ENCODE data around the gene OTUD4. TPM values are rescaled to one million over a fixed set of nuclear protein-coding genes. Genes with fewer than 3 reads are reported as not detected.

The OTUD4 gene
- total RNA-seq, 2 donors from 2014 or later, result 26.7 to 33.2 TPM

DNA sequence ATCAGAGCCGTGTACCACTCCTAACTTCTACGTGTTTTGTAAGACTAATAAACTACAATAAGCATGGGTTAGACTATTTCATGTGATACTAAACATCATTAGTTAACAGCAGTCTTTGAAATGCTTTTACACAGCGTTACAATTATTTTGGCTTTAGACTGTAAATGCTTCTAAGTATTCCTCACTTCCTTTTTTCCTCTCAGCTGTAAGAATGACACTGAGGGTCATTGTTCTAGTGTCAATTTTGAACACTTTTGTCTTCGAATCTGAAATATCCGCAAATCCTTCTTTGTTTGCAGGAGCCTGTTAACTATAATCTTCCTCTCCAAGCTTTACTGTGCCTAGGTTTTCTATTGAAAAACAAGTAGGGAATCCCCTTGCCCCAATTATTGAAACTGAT lies 80.7 kb downstream of the OTUD4 start:
- Histone ChIP-seq H3K4me3 (no peak overlapping the region), H3K9me3 (no peaks in the 10 kb centered on the region), H3K36me3 (no peaks in the 10 kb centered on the region), H3K4me1 (peaks cover 7% of the 10 kb centered on the region), H3K9ac (ENCODE audit: low read depth in 2 of 2, low read length in 2 of 2) (no peak overlapping the region), H3K27ac (no peak overlapping the region), H3K27me3 (no peaks in the 10 kb centered on the region)
- intact Hi-C loops (cut with DNase I), result loop anchor here (10.0 kb wide), 1 partner anchor 65 kb away; no protein-coding TSS in a partner anchor
- TF ChIP-seq, protein P1, sequence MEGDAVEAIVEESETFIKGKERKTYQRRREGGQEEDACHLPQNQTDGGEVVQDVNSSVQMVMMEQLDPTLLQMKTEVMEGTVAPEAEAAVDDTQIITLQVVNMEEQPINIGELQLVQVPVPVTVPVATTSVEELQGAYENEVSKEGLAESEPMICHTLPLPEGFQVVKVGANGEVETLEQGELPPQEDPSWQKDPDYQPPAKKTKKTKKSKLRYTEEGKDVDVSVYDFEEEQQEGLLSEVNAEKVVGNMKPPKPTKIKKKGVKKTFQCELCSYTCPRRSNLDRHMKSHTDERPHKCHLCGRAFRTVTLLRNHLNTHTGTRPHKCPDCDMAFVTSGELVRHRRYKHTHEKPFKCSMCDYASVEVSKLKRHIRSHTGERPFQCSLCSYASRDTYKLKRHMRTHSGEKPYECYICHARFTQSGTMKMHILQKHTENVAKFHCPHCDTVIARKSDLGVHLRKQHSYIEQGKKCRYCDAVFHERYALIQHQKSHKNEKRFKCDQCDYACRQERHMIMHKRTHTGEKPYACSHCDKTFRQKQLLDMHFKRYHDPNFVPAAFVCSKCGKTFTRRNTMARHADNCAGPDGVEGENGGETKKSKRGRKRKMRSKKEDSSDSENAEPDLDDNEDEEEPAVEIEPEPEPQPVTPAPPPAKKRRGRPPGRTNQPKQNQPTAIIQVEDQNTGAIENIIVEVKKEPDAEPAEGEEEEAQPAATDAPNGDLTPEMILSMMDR (IDR thresholded peaks at IDR 0.05), result no peak
- DNase-seq, result no peak

DNA sequence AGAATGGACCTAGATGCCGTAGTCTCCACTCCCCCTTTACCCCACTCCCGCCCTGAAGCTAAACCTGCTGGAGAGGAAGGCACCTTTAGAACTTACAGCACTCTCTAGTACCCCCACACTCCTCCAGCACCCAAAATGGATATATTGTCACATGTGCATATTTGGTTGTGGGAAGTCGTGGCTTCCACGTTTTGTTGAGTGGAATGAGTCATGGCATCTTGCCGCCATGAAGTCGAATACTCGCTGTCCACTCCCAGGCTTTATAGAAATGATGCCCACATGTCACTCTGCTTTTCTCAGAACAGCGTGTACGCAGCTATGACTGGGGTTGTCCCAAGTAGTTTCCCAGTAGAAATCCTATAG lies 81.7 kb downstream of the OTUD4 start:
- Histone ChIP-seq H3K36me3 (no peaks in the 10 kb centered on the region), H3K4me3 (peak overlapping the region; percentile 86), H3K9me3 (no peaks in the 10 kb centered on the region), H3K27ac (peak overlapping the region; percentile 95), H3K27me3 (no peaks in the 10 kb centered on the region), H3K4me1 (peaks cover 7% of the 10 kb centered on the region), H3K9ac (ENCODE audit: low read depth in 2 of 2, low read length in 2 of 2) (peak overlapping the region; percentile 75 to 94)
- TF ChIP-seq, protein P1 (IDR thresholded peaks at IDR 0.05), result no peak
- peak; percentile 42 for DNase-seq
- intact Hi-C loops (cut with DNase I), result no loop called here

DNA sequence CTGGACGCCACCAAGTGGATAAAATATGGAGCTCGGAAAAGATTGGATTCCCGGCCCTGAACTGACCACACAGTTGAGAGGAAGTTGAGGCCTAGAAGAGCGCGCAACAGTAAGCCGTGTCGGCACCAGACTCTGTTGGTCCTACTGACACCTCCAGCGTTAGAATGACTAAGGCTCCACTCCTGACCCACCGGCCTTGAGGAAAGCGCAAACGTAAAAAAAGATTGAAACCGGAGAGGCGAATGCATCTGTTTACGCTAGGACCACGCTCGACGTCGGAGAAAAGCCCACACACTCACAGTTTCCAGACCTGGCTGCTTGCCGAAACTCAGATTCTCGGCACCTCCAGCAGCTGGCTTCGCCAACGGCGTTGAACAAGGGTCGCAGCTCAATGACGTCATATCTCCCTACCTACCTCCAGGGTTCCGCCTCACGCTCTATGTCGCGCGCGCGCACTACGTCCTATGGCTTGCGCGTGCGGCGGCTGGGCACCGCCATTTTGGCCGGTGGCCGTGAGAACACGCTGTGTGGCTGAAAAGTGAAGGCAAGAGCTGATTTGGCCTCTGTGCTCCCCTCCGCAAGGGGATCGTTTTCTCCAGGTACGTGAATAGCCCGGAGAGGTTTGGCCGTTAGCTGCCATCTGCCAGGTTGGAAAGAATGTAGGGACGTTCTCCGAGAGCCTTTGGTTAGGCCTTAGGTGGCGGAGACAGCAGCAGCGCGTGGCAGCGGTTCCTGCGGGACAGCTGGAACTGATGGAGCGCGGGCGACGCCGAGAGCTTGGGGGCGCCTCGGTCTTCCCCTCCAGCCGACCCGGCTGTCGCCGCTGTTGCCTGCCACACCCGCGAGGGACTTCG lies 82.3 kb downstream of the OTUD4 start, which contains the start of the genes ABCE1 and ANAPC10:
TSS of gene ABCE1 (plus strand) at position 491 of the 854 bp plus-strand sequence. CDS start 6,102 bp downstream, outside the sequence.
TSS of gene ANAPC10 (minus strand) at position 376 of the 854 bp plus-strand sequence. CDS start 2,097 bp downstream, outside the sequence.
- Histone ChIP-seq H3K27me3 (no peaks in the 10 kb centered on the region), H3K36me3 (no peaks in the 10 kb centered on the region), H3K9ac (ENCODE audit: low read depth in 2 of 2, low read length in 2 of 2) (peak within 1 kb of the TSS; percentile 75 to 94), H3K27ac (peak within 1 kb of the TSS; percentile 95), H3K4me1 (peaks cover 7% of the 10 kb centered on the region), H3K4me3 (peak within 1 kb of the TSS; percentile 86), H3K9me3 (no peaks in the 10 kb centered on the region)
- intact Hi-C loops (cut with DNase I), result no loop called here
- peak; percentile 96 for DNase-seq
- TF ChIP-seq, protein P1 (IDR thresholded peaks at IDR 0.05), result no peak

DNA sequence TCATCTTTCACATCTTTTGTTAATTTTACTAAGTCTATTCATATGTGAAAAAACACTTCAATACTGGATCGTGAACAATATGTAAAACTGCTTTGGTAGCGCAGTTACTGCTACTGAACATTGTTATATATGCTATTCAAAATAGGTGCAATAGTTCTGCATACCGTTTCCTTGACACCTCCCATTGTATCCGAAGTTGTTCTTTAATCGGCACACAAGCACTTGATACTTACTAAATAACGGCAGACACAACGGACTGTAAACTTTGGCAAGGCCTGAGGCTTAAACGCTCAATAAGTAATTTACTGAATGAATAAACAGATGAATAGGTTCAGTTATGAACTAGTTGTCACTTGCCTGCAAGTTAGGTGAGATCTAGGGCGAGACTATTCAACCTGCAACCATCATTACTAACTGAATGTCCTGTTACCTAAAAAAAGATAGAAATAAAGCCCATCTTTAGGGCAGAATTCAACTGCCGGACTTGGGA lies 83.0 kb downstream of the OTUD4 start:
- intact Hi-C loops (cut with DNase I), result no loop called here
- peak; percentile 18 for DNase-seq
- H3K4me1 ChIP-seq, result peaks cover 7% of the 10 kb centered on the region

DNA sequence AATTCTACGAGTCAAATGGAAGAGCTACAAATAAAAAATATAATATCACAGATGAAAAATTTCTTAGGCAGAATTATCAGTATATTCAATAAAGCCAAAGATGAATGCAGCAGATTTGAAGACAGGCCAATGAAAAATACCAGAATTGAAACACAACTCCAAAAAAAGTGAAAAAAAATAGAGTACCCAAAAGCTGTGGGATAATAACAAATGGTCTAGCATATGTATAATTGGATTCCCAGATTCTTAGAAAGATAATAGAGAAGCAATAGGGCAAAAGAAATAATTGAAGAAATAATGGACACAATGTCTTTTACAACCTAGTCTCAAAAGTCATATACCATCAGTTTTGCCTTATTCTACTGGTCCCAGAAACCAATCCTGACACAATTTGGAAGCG lies 86.8 kb downstream of the OTUD4 start:
- H3K36me3 ChIP-seq, result no peaks in the 10 kb centered on the region

More for the DNA sequence above, 83.0 kb downstream of the OTUD4 start:
- peak overlapping the region; percentile 75 to 94 for H3K9ac ChIP-seq (ENCODE audit: low read depth in 2 of 2, low read length in 2 of 2)
- H3K4me3 ChIP-seq, result peak overlapping the region; percentile 86
- no peaks in the 10 kb centered on the region for H3K36me3 ChIP-seq
- H3K27ac ChIP-seq, result peak overlapping the region; percentile 95
- H3K27me3 ChIP-seq, result no peaks in the 10 kb centered on the region
- H3K9me3 ChIP-seq, result no peaks in the 10 kb centered on the region
- TF ChIP-seq, protein P1 (IDR thresholded peaks at IDR 0.05), result no peak

More for the DNA sequence above, 86.8 kb downstream of the OTUD4 start:
- no peak overlapping the region for H3K4me3 ChIP-seq
- H3K9ac ChIP-seq (ENCODE audit: low read depth in 2 of 2, low read length in 2 of 2), result no peak overlapping the region
- no peaks in the 10 kb centered on the region for H3K9me3 ChIP-seq
- H3K27ac ChIP-seq, result no peak overlapping the region
- TF ChIP-seq, protein P1 (IDR thresholded peaks at IDR 0.05), result no peak
- DNase-seq, result no peak
- H3K27me3 ChIP-seq, result no peaks in the 10 kb centered on the region
- peaks cover 7% of the 10 kb centered on the region for H3K4me1 ChIP-seq
- intact Hi-C loops (cut with DNase I), result no loop called here

Data from colonic mucosa (tissue), 4 donors.